Kidney epithelial cell (primary cell): ENCODE data around the gene EPX. TPM values are rescaled to one million over a fixed set of nuclear protein-coding genes. Genes with fewer than 3 reads are reported as not detected.
A peak's percentile ranks its signal among the peaks of the same experiment; 100 is the strongest.

Source experiments
- DNase-seq: peaks from one replicate; pipeline ENCODE4 v3.0.0-alpha.2; 2010; ENCODE audit warnings: low read depth
- H3K27me3 ChIP-seq: 2 replicates; pipeline ENCODE4 v1.6.0; 2011; ENCODE audit warnings: low read length; ENCODE audit not compliant: control insufficient read depth, insufficient read depth
- H3K36me3 ChIP-seq: 2 replicates; pipeline ENCODE4 v1.5.1; 2011; ENCODE audit warnings: low read length; ENCODE audit not compliant: control insufficient read depth, insufficient read depth
- H3K4me3 ChIP-seq: 2 replicates; pipeline ENCODE4 v1.5.1; 2011; ENCODE audit warnings: low read depth, mild to moderate bottlenecking, control low read depth, low read length
- CTCF ChIP-seq: IDR thresholded peaks from 2 replicates; pipeline ENCODE4 v1.5.1; 2011; ENCODE audit warnings: mild to moderate bottlenecking, moderate library complexity, low read length, control low read depth, inconsistent platforms; ENCODE audit not compliant: insufficient read depth, poor library complexity, severe bottlenecking
- total RNA-seq: library from RNA; depleted of rRNA; stranded (reverse); fragments of >200 nt; gene quantifications from 2 replicates; pipeline ENCODE4 v1.2.3, GENCODE V29; 2015

Gene EPX
- total RNA-seq, 1 donor from 2014 or later: not detected

DNA sequence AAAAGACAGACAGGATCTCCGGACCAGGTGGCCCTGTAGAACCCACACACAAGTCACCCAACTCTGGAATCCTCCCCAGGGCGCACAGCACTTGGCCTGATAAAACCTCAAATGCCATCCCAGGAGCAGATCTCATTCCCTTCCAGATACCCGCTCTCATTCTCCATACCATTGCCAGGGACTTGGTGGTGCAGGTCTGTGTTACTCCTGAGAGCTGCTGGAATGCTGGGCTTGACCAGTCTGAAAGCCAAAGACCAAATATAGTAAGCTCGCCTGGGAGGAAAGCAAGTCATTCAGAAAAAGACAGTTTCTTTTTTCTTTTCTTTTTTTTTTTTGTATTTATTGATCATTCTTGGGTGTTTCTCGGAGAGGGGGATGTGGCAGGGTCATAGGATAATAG is 15.8 kb downstream of the EPX start:
- no peak for TF ChIP-seq CTCF
- DNase-seq: no peak
- H3K27me3 ChIP-seq: no peaks in the 10 kb centered on the region
- no peak overlapping the region for H3K4me3 ChIP-seq
- H3K36me3 ChIP-seq: peaks cover 1% of the 10 kb centered on the region

DNA sequence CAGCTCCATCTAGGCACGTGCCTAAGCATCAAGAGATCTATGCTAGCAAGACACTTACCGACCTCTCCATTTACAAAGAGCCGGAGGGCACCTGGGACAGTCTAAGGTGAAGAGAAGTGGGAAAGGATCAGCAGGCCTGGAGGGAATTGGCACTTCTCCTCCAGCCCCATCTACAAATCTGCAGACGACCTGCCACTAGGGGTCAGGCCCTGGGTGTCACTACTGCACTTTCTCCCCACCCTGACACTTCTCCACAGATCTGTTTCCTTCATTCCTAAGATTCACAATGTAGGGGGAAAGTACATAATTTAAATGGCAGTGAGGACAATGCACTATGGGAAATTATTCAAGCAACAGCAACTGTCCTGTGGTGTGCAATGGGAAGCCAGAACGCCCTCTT is 18.4 kb downstream of the EPX start:
- peak; percentile 18 for TF ChIP-seq CTCF
- no peaks in the 10 kb centered on the region for H3K27me3 ChIP-seq
- no peak overlapping the region for H3K4me3 ChIP-seq
- DNase-seq: no peak
- H3K36me3 ChIP-seq: peaks cover 1% of the 10 kb centered on the region

- DNase-seq: no peak
- Histone ChIP-seq H3K36me3 (peaks cover 1% of the 10 kb centered on the region), H3K27me3 (no peaks in the 10 kb centered on the region), H3K4me3 (no peak overlapping the region)
- TF ChIP-seq CTCF: no peak
Observed at GRCh38 chr17:58215685-58216084, 23.2 kb downstream of the EPX start.

DNA sequence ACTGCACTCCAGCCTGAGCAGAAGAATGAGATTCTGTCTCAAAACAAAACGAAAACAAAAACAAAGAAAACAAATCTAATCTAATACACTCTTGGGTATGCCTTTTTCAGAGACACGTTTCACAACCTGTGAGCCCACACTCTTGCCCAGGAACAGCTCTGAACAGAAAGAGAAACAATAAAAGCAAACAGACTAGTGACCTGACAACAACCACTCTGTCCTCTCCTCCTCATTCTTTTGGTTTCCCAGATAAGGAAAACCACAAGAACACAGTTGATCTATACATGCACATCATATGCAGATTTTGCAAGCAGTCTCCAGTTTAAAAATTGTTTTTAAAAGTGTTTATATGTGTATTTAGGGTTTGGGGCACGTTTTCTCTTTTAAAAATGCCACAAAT is 25.2 kb downstream of the EPX start:
- H3K27me3 ChIP-seq: no peaks in the 10 kb centered on the region
- H3K36me3 ChIP-seq: no peaks in the 10 kb centered on the region
- no peak for DNase-seq
- no peak overlapping the region for H3K4me3 ChIP-seq
- no peak for TF ChIP-seq CTCF

DNA sequence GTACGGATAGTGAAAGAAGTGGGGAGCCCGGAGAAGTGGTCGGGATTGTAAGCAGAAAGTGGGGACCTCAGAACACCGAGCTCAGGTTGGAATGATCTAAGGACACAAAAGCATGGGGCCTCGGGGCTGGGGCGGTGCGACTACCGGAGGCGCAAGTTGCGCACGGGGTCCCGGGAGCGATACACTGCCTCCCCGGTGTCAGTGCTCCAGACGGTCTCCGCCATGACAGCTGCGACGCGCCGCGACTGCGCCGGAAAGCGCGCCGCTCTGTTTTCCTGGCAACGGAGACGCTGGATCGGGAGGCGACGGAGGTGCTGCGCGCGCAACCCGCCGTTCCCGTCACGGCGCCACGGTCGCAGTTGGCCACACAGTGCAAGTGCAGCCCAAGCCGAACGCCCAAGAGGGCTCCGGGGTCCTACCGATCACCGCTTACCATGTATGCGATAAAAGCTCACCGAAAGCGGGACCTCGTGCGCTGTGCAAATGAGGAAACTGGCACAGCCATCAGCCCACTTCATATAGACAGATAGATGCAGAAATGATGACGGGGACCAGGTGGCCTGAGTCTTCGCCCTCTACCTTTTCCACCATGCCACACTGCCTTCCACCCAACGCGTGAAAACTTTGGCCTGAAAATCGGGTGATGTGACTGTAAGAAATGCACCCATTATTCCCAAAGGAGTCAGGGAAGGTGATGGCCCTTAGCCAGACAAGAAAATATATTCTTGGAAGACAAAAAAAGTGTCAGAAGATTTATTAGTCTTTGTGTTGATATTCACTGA is 26.7 kb downstream of the EPX start, which contains the start of gene MKS1:
MKS1 (minus strand) TSS at position 249 of the 782 bp plus-strand sequence; CDS start at position 224, 25 bp downstream.
- peak; percentile 61 for TF ChIP-seq CTCF
- peak; percentile 65 for DNase-seq
- Histone ChIP-seq H3K27me3 (no peaks in the 10 kb centered on the region), H3K36me3 (no peaks in the 10 kb centered on the region), H3K4me3 (peak within 1 kb of the TSS; percentile 77)

- Histone ChIP-seq H3K4me3 (no peak overlapping the region), H3K36me3 (no peaks in the 10 kb centered on the region), H3K27me3 (no peaks in the 10 kb centered on the region)
- no peak for DNase-seq
- no peak for TF ChIP-seq CTCF
Observed at GRCh38 chr17:58219789-58220183, 27.3 kb downstream of the EPX start.
